ENCODE data around the gene CCDC15.

The CCDC15 gene

GRCh38 chr11:124976531-124976930 lies 22.5 kb downstream of the CCDC15 start:
- Histone ChIP-seq H3K9me3 (ENCODE audit: control insufficient read depth in 1 of 2, low read length in 2 of 2) (peaks cover 0 to 3% of the 10 kb centered on the region in 2 donors), H3K4me1 (ENCODE audit: control insufficient read depth in 1 of 2, insufficient read depth in 2 of 2, low read length in 2 of 2) (no peaks in the 10 kb centered on the region), H3K27ac (ENCODE audit: low read length) (no peak overlapping the region), H3K36me3 (ENCODE audit: control insufficient read depth in 1 of 2, insufficient read depth in 2 of 2, low read length in 2 of 2) (no peaks in the 10 kb centered on the region), H3K4me3 (ENCODE audit: low read depth in 1 of 2, low read length in 2 of 2) (no peak overlapping the region), H3K27me3 (ENCODE audit: low read depth, low read length) (no peaks in the 10 kb centered on the region)

DNA sequence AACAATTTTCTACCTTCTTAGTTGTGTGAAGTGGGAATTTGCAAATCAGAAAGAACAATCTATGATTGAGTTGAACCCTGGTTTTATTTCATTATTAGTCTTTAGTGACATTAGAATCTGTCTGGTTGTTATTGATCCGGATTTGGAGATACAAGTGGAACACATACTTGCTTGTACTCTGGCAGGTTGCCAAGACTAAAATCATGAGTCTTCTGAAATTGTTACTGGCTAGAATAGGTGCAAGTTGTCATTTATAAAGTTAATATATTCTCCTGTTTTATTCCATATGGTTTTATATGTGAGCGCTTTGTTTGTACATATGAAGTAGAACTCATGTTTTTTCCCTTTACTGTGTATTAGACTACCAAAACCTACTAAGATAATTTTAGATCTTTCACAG lies 23.0 kb downstream of the CCDC15 start:
- Histone ChIP-seq H3K36me3 (ENCODE audit: control insufficient read depth in 1 of 2, insufficient read depth in 2 of 2, low read length in 2 of 2) (peaks cover 0 to 3% of the 10 kb centered on the region in 2 donors), H3K4me3 (ENCODE audit: low read depth in 1 of 2, low read length in 2 of 2) (no peak overlapping the region), H3K27me3 (ENCODE audit: low read depth, low read length) (no peaks in the 10 kb centered on the region), H3K4me1 (ENCODE audit: control insufficient read depth in 1 of 2, insufficient read depth in 2 of 2, low read length in 2 of 2) (no peaks in the 10 kb centered on the region), H3K9me3 (ENCODE audit: control insufficient read depth in 1 of 2, low read length in 2 of 2) (peaks cover 0 to 8% of the 10 kb centered on the region in 2 donors), H3K27ac (ENCODE audit: low read length) (no peak overlapping the region)

DNA sequence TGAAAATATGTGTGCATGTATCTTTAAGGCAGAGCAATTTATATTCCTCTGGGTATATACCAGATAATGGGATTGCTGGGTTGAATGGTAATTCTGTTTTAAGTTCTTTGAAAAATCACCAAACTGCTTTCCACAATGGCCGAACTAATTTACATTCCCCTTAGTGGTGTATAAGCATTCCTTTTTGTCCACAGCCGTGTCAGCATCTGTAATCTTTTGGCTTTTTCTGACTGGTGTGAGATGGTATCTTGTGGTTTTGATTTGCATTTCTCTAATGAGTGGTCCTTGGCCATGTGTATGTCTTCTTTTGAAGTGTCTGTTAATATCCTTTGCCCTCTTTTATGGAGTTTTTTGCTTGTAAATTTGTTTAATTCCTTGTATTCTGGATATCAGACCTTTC lies 24.3 kb downstream of the CCDC15 start:
- Histone ChIP-seq H3K27ac (ENCODE audit: low read length) (no peak overlapping the region), H3K27me3 (ENCODE audit: low read depth, low read length) (no peaks in the 10 kb centered on the region), H3K36me3 (ENCODE audit: control insufficient read depth in 1 of 2, insufficient read depth in 2 of 2, low read length in 2 of 2) (peaks cover 0 to 6% of the 10 kb centered on the region in 2 donors), H3K4me3 (ENCODE audit: low read depth in 1 of 2, low read length in 2 of 2) (no peak overlapping the region), H3K4me1 (ENCODE audit: control insufficient read depth in 1 of 2, insufficient read depth in 2 of 2, low read length in 2 of 2) (no peaks in the 10 kb centered on the region), H3K9me3 (ENCODE audit: control insufficient read depth in 1 of 2, low read length in 2 of 2) (peaks cover 0 to 13% of the 10 kb centered on the region in 2 donors)

DNA sequence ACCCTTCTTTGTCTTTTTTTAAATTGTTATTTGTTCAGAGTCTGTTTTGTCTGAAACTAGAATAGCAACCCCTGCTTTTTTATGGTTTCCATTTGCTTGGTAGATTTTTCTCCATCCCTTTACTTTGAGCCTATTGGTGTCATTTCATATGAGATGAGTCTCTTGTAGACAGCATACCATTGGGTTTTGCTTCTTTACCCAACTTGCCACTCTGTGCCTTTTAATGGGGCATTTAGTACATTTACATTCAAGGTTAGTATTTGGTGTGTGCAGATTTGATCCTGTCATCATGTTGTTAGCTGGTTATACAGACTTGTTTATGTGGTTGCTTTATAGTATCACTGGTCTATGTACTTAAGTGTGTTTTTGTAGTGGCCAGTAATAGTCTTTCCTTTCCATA lies 28.0 kb downstream of the CCDC15 start:
- Histone ChIP-seq H3K27ac (ENCODE audit: low read length) (no peak overlapping the region), H3K27me3 (ENCODE audit: low read depth, low read length) (no peaks in the 10 kb centered on the region), H3K4me3 (ENCODE audit: low read depth in 1 of 2, low read length in 2 of 2) (no peak overlapping the region)

DNA sequence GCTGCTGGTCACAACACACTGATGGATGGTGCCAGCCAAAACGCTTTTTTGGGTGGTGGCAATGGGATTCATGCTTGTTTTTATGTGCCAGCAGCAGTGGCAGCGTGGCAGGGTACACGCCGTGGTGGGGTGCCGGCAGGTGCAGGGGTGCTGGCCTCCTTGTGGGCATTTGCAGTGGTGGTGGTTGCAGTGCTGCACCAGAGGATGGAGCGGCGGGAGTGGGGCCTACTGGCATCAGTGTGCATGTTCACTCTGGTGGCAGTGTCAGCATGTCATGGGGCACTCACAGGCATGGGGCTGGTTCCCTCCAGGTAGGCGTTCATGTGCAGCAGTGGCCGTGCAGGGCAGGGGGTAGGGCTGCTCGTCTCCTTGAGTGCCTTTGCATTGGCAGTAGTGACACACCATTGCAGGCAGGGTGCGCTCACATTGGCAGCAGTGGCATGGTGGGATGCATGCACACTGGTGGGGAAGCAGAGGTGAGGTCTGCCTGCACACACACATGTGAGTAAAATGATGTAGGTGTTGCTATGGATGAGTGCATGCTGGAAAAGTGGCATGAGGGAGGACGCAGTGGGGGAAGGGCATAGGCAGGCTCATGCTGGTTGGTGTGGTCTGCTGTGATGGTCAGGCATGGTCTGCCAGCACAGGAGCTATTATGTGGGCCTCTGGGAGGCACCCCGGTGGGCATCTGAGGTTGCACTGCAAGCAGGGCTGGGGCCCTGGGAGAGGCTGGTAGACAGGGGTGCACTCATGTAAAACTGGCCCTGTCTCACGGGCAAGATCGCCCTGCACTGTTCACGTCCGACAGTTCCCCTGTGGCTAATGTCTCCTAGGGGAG lies 29.9 kb downstream of the CCDC15 start:
- Histone ChIP-seq H3K9me3 (ENCODE audit: control insufficient read depth in 1 of 2, low read length in 2 of 2) (peaks cover 0 to 13% of the 10 kb centered on the region in 2 donors), H3K4me1 (ENCODE audit: control insufficient read depth in 1 of 2, insufficient read depth in 2 of 2, low read length in 2 of 2) (no peaks in the 10 kb centered on the region), H3K4me3 (ENCODE audit: low read depth in 1 of 2, low read length in 2 of 2) (no peak overlapping the region), H3K27ac (ENCODE audit: low read length) (no peak overlapping the region), H3K36me3 (ENCODE audit: control insufficient read depth in 1 of 2, insufficient read depth in 2 of 2, low read length in 2 of 2) (peaks cover 0 to 6% of the 10 kb centered on the region in 2 donors), H3K27me3 (ENCODE audit: low read depth, low read length) (no peaks in the 10 kb centered on the region)

More for the DNA sequence above, 28.0 kb downstream of the CCDC15 start:
- Histone ChIP-seq H3K9me3 (ENCODE audit: control insufficient read depth in 1 of 2, low read length in 2 of 2) (peaks cover 0 to 13% of the 10 kb centered on the region in 2 donors), H3K36me3 (ENCODE audit: control insufficient read depth in 1 of 2, insufficient read depth in 2 of 2, low read length in 2 of 2) (peaks cover 0 to 6% of the 10 kb centered on the region in 2 donors), H3K4me1 (ENCODE audit: control insufficient read depth in 1 of 2, insufficient read depth in 2 of 2, low read length in 2 of 2) (no peaks in the 10 kb centered on the region)

DNA sequence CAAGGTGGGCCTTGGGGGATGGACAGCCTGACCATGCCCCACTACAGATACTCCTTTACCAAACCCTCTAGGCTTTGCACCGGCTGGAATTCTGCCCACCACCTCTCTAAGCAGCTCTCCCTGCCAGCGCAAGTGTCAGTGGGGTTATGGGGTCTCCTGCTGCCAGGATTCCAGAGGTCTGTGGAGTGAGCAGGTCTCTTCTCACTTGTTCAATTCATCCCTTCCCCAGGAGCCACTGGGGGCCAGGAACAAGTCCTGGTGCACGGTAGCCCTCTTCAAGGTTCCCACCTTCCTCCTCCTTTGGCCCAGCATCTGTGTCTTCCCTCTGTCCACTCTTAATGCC lies 30.5 kb downstream of the CCDC15 start:
- no peaks in the 10 kb centered on the region for H3K4me1 ChIP-seq (ENCODE audit: control insufficient read depth in 1 of 2, insufficient read depth in 2 of 2, low read length in 2 of 2)

DNA sequence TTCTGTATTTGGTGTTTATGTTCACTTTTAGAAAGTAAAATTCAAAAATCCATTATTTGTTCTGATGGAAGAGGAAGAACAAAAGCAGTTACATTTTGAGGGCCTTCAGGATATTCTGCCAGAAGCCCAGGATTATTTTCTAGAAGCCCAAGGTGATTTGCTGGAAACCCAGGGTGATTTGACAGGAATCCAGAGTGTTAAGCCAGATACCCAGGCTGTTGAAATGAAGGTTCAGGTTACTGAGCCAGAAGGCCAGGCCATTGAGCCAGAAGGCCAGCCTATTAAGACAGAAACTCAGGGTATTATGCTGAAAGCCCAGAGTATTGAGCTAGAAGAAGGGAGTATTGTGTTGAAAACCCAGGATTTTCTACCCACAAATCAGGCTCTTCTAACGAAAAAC lies 33.1 kb downstream of the CCDC15 start:
- Histone ChIP-seq H3K36me3 (ENCODE audit: control insufficient read depth in 1 of 2, insufficient read depth in 2 of 2, low read length in 2 of 2) (peaks cover 0 to 2% of the 10 kb centered on the region in 2 donors), H3K4me1 (ENCODE audit: control insufficient read depth in 1 of 2, insufficient read depth in 2 of 2, low read length in 2 of 2) (no peaks in the 10 kb centered on the region), H3K4me3 (ENCODE audit: low read depth in 1 of 2, low read length in 2 of 2) (no peak overlapping the region), H3K27ac (ENCODE audit: low read length) (no peak overlapping the region), H3K9me3 (ENCODE audit: control insufficient read depth in 1 of 2, low read length in 2 of 2) (peaks cover 0 to 4% of the 10 kb centered on the region in 2 donors), H3K27me3 (ENCODE audit: low read depth, low read length) (no peaks in the 10 kb centered on the region)

More for the DNA sequence above, 30.5 kb downstream of the CCDC15 start:
- H3K9me3 ChIP-seq (ENCODE audit: control insufficient read depth in 1 of 2, low read length in 2 of 2) = peaks cover 0 to 12% of the 10 kb centered on the region in 2 donors
- peaks cover 0 to 6% of the 10 kb centered on the region in 2 donors for H3K36me3 ChIP-seq (ENCODE audit: control insufficient read depth in 1 of 2, insufficient read depth in 2 of 2, low read length in 2 of 2)
- no peaks in the 10 kb centered on the region for H3K27me3 ChIP-seq (ENCODE audit: low read depth, low read length)
- no peak overlapping the region for H3K4me3 ChIP-seq (ENCODE audit: low read depth in 1 of 2, low read length in 2 of 2)
- H3K27ac ChIP-seq (ENCODE audit: low read length) = no peak overlapping the region

DNA sequence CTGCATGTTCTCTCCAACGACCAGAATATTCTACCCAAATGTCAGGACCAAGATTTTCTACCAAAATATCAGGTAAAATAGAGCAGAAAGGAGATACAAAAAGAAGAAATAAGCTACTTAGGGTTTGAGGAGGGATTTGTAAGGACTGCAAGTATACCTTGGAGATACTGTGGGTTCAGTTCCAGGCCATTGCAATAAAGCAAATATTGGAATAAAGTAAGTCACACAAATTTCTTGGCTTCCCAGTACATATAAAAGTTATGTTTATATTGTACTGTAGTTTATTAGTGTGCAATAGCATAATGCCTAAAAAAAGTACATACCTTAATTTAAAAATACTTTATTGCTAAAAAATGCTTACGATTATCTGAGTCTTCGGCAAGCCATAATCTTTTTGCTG lies 34.1 kb downstream of the CCDC15 start:
- Histone ChIP-seq H3K4me1 (ENCODE audit: control insufficient read depth in 1 of 2, insufficient read depth in 2 of 2, low read length in 2 of 2) (no peaks in the 10 kb centered on the region), H3K27ac (ENCODE audit: low read length) (no peak overlapping the region), H3K36me3 (ENCODE audit: control insufficient read depth in 1 of 2, insufficient read depth in 2 of 2, low read length in 2 of 2) (no peaks in the 10 kb centered on the region), H3K27me3 (ENCODE audit: low read depth, low read length) (no peaks in the 10 kb centered on the region), H3K9me3 (ENCODE audit: control insufficient read depth in 1 of 2, low read length in 2 of 2) (no peaks in the 10 kb centered on the region), H3K4me3 (ENCODE audit: low read depth in 1 of 2, low read length in 2 of 2) (no peak overlapping the region)

DNA sequence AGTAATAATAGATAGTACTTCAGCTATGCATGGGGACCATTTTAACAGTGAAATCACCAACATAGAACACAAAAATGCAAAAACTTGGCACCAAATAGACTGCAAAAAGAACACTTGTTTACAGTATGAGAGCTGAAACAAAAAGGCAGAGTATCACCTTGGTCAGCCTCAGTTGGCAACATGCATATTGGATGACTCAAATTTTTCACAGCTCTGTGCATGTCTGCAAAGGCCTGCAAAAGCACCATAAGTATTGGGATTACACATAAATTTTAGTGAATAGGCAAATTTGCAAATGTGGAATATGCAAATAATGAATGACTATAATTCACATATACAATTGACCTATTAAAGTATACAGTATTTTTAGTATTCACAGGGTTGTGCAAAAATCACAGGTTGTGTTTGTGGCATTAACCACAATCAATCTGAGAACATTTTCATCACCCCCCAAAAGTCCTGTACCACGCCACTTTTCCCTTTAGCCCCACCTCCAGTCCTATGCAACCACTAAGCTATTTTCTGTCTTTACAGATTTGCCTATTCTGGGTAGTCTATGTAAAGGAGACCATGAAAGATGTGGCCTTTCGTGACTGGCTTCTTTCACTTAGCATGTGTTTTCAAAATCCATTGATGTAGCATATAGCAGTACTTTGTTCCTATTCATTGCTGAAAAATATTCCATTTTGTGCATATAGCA lies 47.2 kb downstream of the CCDC15 start:
- no peak overlapping the region for H3K27ac ChIP-seq (ENCODE audit: low read length)
- H3K9me3 ChIP-seq (ENCODE audit: control insufficient read depth in 1 of 2, low read length in 2 of 2) = peaks cover 0 to 5% of the 10 kb centered on the region in 2 donors
- peaks cover 0 to 12% of the 10 kb centered on the region in 2 donors for H3K36me3 ChIP-seq (ENCODE audit: control insufficient read depth in 1 of 2, insufficient read depth in 2 of 2, low read length in 2 of 2)
- no peak overlapping the region for H3K4me3 ChIP-seq (ENCODE audit: low read depth in 1 of 2, low read length in 2 of 2)
- no peaks in the 10 kb centered on the region for H3K27me3 ChIP-seq (ENCODE audit: low read depth, low read length)
- no peaks in the 10 kb centered on the region for H3K4me1 ChIP-seq (ENCODE audit: control insufficient read depth in 1 of 2, insufficient read depth in 2 of 2, low read length in 2 of 2)

DNA sequence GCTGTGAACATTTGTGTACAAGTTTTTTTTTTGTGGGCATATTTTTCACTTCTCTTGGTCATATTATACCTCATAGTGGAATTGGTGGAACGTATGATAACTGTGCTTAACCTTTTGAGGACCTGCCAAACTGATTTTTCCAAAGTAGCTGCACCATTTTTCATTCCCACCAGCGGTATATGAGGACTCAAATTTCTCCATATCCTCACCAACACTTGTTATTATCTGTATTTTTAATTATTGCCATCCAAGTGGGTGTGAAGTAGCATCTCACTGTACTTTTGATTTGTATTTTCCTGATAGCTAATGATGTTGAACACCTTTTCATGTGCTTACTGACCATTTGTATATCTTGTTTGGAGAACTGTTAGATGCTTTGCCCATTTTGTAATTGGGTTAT lies 47.8 kb downstream of the CCDC15 start:
- no peak overlapping the region for H3K4me3 ChIP-seq (ENCODE audit: low read depth in 1 of 2, low read length in 2 of 2)
- H3K9me3 ChIP-seq (ENCODE audit: control insufficient read depth in 1 of 2, low read length in 2 of 2) = peaks cover 0 to 5% of the 10 kb centered on the region in 2 donors
- H3K27me3 ChIP-seq (ENCODE audit: low read depth, low read length) = no peaks in the 10 kb centered on the region
- H3K4me1 ChIP-seq (ENCODE audit: control insufficient read depth in 1 of 2, insufficient read depth in 2 of 2, low read length in 2 of 2) = no peaks in the 10 kb centered on the region
- H3K27ac ChIP-seq (ENCODE audit: low read length) = no peak overlapping the region
- peaks cover 0 to 12% of the 10 kb centered on the region in 2 donors for H3K36me3 ChIP-seq (ENCODE audit: control insufficient read depth in 1 of 2, insufficient read depth in 2 of 2, low read length in 2 of 2)

DNA sequence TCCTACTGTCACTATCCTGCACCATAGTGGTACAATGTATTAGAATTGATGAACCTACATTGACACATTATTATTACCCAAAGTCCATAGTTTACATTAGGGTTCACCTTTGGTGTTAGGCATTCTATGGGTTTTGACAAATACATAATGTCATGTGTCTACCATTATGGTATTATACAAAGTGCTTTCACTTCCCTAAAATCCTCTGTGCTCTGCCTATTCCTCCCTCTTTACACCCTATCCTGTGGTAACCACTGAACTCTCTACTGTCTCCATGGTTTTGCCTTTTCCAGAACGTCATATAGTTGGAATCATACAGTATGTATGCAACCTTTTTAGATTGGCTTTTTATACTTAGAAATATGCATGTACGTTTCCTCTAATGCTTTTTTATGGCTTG lies 51.5 kb downstream of the CCDC15 start:
- Histone ChIP-seq H3K36me3 (ENCODE audit: control insufficient read depth in 1 of 2, insufficient read depth in 2 of 2, low read length in 2 of 2) (peaks cover 0 to 12% of the 10 kb centered on the region in 2 donors), H3K4me3 (ENCODE audit: low read depth in 1 of 2, low read length in 2 of 2) (no peak overlapping the region), H3K9me3 (ENCODE audit: control insufficient read depth in 1 of 2, low read length in 2 of 2) (peaks cover 0 to 5% of the 10 kb centered on the region in 2 donors), H3K27me3 (ENCODE audit: low read depth, low read length) (no peaks in the 10 kb centered on the region), H3K27ac (ENCODE audit: low read length) (no peak overlapping the region), H3K4me1 (ENCODE audit: control insufficient read depth in 1 of 2, insufficient read depth in 2 of 2, low read length in 2 of 2) (no peaks in the 10 kb centered on the region)
